HepG2 (cell line): Measurements from ENCODE around the gene GDF15. TPM values are rescaled to one million over a fixed set of nuclear protein-coding genes. Genes with fewer than 3 reads are reported as not detected.

ENCODE experiments used
- DMTF1 ChIP-seq: sonication (generic); formaldehyde crosslinking; IDR thresholded peaks from 2 replicates; pipeline ENCODE4 v1.4.0; 2020; ENCODE audit warnings: mild to moderate bottlenecking, missing genetic modification reagents
- FOXK1 ChIP-seq: sonication (generic); formaldehyde crosslinking; IDR thresholded peaks from 2 replicates; pipeline ENCODE4 v1.4.0; 2020; ENCODE audit warnings: low read depth, missing genetic modification reagents, borderline replicate concordance
- HNRNPL ChIP-seq: fragments of 200-400 bp; formaldehyde crosslinking; IDR thresholded peaks from 2 replicates; pipeline ENCODE4 v1.6.1; 2017; ENCODE audit warnings: mild to moderate bottlenecking, low read depth, low read length
- KLF15 ChIP-seq: sonication (generic); formaldehyde crosslinking; IDR thresholded peaks from 2 replicates; pipeline ENCODE4 v1.8.1; 2023; ENCODE audit warnings: borderline replicate concordance, mild to moderate bottlenecking, inconsistent platforms, missing genetic modification reagents, mixed read lengths
- KLF6 ChIP-seq: IDR thresholded peaks from 2 replicates; pipeline ENCODE4 v1.8.0; 2016; ENCODE audit warnings: missing biosample characterization, missing genetic modification reagents
- KMT2B ChIP-seq: IDR thresholded peaks from 2 replicates; pipeline ENCODE4 v1.6.1; 2016; ENCODE audit warnings: missing genetic modification reagents, missing compliant biosample characterization
- RAD51 ChIP-seq: fragments of 450-650 bp; IDR thresholded peaks from 2 replicates; pipeline ENCODE4 v1.6.1; 2016; ENCODE audit warnings: borderline replicate concordance
- TERF1 ChIP-seq: sonication (generic); formaldehyde crosslinking; IDR thresholded peaks from 2 replicates; pipeline ENCODE4 v1.8.0; 2022; ENCODE audit warnings: mild to moderate bottlenecking, missing genetic modification reagents, moderate library complexity
- ZBTB20 ChIP-seq: sonication (generic); formaldehyde crosslinking; IDR thresholded peaks from 2 replicates; pipeline ENCODE4 v1.8.1; 2023; ENCODE audit warnings: missing genetic modification reagents, low read depth, mild to moderate bottlenecking, borderline replicate concordance
- ZBTB4 ChIP-seq: sonication (generic); formaldehyde crosslinking; IDR thresholded peaks from 2 replicates; pipeline ENCODE4 v1.4.0; 2020; ENCODE audit warnings: missing genetic modification reagents, mild to moderate bottlenecking, borderline replicate concordance
- ZFP41 ChIP-seq: sonication (generic); formaldehyde crosslinking; IDR thresholded peaks from 2 replicates; pipeline ENCODE4 v1.4.0; 2020; ENCODE audit warnings: mild to moderate bottlenecking, missing genetic modification reagents, borderline replicate concordance
- ZFY ChIP-seq: sonication (generic); formaldehyde crosslinking; IDR thresholded peaks from 2 replicates; pipeline ENCODE4 v1.4.0; 2020; ENCODE audit warnings: missing genetic modification reagents
- ZNF251 ChIP-seq: sonication (generic); formaldehyde crosslinking; IDR thresholded peaks from 2 replicates; pipeline ENCODE4 v1.9.0; 2021; ENCODE audit warnings: mild to moderate bottlenecking, missing genetic modification reagents
- ZNF274 ChIP-seq: sonication (generic); formaldehyde crosslinking; IDR thresholded peaks from 2 replicates; pipeline ENCODE4 v1.5.1; 2020; ENCODE audit warnings: mild to moderate bottlenecking, missing genetic modification reagents
- ZNF552 ChIP-seq: sonication (generic); formaldehyde crosslinking; IDR thresholded peaks from 2 replicates; pipeline ENCODE4 v1.9.0; 2022; ENCODE audit warnings: missing genetic modification reagents, mild to moderate bottlenecking, borderline replicate concordance
- ZNF609 ChIP-seq: sonication (generic); formaldehyde crosslinking; IDR thresholded peaks from 2 replicates; pipeline ENCODE4 v1.4.0; 2020; ENCODE audit warnings: mild to moderate bottlenecking, missing genetic modification reagents, borderline replicate concordance
- ZSCAN9 ChIP-seq: IDR thresholded peaks from 2 replicates; pipeline ENCODE4 v1.6.1; 2016; ENCODE audit warnings: borderline replicate concordance
- polyA plus RNA-seq, 8 experiments: library from polyadenylated mRNA; depleted of rRNA in 3 of 8; stranded (reverse) in 7 of 8; unstranded in 1 of 8; fragments of >200 nt; fragmentation: Illumina TruSeq in 4 of 8; extraction: Trizol in 4 of 8; gene quantifications; 2 replicates each; pipeline versions ENCODE4 v1.2.1 to v1.2.3, GENCODE V29; 2011 to 2016; ENCODE audit warnings: low read depth in 4 of 8, missing spikeins in 1 of 8, mixed read lengths in 1 of 8; ENCODE audit not compliant: insufficient read depth in 1 of 8
- total RNA-seq, 5 experiments: library from RNA; depleted of rRNA; stranded (reverse); fragments of >200 nt; fragmentation: Illumina TruSeq; extraction: Trizol; gene quantifications; 2 replicates each; pipeline ENCODE4 v1.2.3, GENCODE V29; 2016; ENCODE audit warnings: low read depth in 1 of 5

The GDF15 gene
- total and polyA plus RNA-seq, 2 of the 13 experiments (the other 11 are each of a cell fraction or from before 2014, with no cell fraction given) = 146 to 422 TPM

- TF ChIP-seq ZSCAN9 (peak; percentile 36; the same call in 1 of the 2 replicates), ZNF609 (CRISPR knock-in tag) (0 out of 2 replicates have a peak, but pooled peaks have one; percentile 20), ZNF274 (peak; percentile 80; the same call in 1 of the 2 replicates), DMTF1 (CRISPR knock-in tag) (no peak), ZBTB20 (CRISPR knock-in tag) (no peak), KLF15 (CRISPR knock-in tag) (no peak), ZFP41 (CRISPR knock-in tag) (0 out of 2 replicates have a peak, but pooled peaks have one; percentile 32), KMT2B (CRISPR knock-in tag) (no peak), RAD51 (no peak), HNRNPL (no peak), ZNF552 (CRISPR knock-in tag) (no peak), ZFY (CRISPR knock-in tag) (peak; percentile 58), ZNF251 (CRISPR knock-in tag) (no peak), FOXK1 (CRISPR knock-in tag) (peak; percentile 22; the same call in 1 of the 2 replicates), TERF1 (CRISPR knock-in tag) (no peak), KLF6 (CRISPR knock-in tag) (no peak), ZBTB4 (no peak)
These were observed 31.5 kb downstream of the GDF15 start (continued) for GRCh38 chr19:18417250-18418028.
